HG03064 (cell line): Measurements from ENCODE around the gene KDM5C.

Source experiments
- ATAC-seq: cut with Tn5 transposase; IDR thresholded peaks from one replicate; pipeline ENCODE4 v1.9.1; 2021; ENCODE audit warnings: low read depth; ENCODE audit not compliant: unreplicated experiment

The KDM5C gene

DNA sequence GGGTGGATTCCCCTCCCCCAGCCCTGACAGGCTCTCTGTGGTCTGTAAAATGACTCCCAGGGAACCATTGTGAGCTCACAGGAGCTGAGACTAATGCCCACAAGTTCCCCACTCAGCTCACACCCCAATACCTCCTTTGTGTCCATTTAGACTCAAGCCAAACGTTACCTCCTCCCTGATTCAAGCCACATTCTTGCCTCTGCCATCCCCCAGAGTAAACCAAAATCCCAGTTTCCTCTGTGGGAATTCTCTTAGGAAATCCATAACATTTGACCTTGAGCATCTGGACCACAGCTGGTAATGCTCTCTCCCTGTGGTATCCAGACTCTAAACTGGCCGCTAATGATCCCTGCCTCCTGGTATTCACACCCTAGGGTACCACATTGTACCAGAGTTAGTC is 26.3 kb upstream of the KDM5C start:
- ATAC-seq: no peak

DNA sequence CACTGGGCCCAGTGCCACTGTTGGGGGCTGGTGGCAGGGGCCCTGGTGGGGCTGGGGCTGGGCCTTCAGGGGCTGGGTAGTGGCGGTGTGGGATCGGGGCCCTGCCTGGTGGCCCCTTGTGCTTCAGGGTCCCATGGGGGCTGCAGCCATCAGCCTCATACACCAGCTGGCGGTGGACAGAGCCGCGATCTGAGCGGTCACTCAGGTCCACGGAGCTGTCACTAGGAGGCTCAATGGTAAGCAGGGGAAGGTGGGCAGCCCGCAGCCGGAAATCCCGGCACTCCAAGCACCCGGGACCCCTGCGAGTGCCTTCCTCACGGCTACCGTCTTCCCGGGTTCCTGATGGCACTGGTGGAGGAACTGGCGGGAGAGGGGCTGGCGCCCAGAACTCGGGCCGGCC is 25.5 kb upstream of the KDM5C start:
- no peak for ATAC-seq

DNA sequence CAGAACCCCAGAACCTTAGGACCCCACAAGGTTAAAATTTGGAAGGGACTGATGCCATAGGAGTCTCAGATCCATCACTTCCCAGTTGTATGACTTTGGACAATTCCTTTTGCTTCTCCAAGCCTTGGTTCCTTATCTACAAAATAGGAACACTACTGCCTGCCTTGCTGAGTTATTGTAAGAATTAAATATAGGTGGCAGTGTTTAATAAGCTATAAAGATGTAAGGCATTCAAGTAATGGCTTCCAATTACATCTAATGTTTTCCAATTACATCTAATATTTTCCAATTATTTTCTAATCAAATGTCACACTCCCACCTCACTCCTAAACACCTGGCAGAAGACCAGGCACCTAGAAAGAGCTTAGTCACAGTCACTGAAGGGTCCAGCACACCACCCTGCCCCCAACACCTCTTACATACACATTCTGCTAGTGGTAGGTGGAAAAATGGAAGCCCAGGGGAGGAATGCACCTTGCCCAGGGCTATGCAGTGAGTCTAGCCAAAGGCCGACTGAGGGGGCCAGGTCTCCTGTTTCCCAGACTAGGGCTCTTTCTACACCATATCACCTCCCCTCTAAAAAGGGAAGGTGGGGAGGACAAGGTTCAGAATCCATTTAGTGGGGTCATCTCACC is 24.5 kb upstream of the KDM5C start:
- no peak for ATAC-seq

- ATAC-seq: no peak
Measured at GRCh38 chrX:53247928-53248327, 22.9 kb upstream of the KDM5C start.

DNA sequence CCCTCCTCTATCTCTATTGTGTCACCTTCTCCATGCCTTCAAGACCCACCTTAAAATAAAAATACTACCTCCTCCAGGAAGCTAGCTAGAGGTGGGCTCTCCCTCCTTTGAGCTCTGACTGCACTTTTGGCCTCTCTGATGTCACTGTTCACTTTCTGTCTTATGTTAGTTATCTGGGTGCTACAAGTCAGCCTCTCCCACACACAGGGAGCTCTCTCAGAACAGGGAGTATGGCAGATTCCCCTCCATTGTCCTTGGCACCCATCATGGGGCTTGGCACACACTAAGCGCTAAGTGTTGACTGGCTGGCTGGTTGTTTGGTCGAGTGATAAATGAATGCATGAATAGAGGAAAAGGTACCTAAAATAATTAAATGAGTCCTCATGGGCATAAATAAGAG is 21.2 kb upstream of the KDM5C start:
- ATAC-seq: no peak

- ATAC-seq: no peak
Measured at GRCh38 chrX:53244610-53245009, 19.6 kb upstream of the KDM5C start.

DNA sequence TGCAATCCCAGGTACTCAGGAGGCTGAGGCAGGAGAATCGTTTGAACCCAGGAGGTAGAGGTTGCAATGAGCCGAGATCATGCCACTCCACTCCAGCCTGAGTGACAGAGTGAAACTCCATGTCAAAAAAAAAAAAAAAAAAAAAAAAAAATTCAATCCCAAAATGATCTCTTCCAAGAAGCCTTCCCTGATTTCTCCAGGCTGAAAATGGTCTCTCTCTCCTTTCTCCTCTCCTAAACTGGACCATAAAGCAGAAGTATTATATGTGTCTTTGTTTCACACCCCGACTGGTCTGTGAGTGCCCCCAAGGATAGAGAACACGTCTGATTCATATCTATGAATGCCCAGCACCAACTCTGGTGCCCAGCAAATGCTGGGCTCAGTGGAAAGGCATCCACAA is 17.3 kb upstream of the KDM5C start:
- no peak for ATAC-seq

DNA sequence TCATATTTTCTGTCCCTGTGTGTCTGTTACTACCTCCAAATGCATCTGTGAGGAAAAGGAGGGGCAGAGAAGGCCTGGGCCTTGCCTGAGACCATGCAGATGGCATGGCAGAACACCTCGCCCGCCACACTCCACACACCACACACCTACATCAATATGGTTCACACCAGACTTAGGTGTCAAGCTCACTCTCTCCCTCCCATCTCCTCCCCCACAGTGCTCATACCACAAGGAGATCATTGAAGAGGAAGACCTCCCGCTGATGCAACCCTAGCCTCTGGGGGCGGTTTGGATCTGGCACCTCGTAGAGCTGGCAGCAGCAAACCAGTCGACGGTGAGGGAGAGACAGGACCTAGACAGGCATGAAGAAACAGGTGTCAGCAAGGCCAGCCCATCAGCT is 16.6 kb upstream of the KDM5C start:
- no peak for ATAC-seq

- ATAC-seq: no peak
Measured at GRCh38 chrX:53239474-53239873, 14.5 kb upstream of the KDM5C start.

GRCh38 chrX:53237056-53237455 is 12.0 kb upstream of the KDM5C start:
- no peak for ATAC-seq

GRCh38 chrX:53236025-53236679 is 11.1 kb upstream of the KDM5C start:
- no peak for ATAC-seq

DNA sequence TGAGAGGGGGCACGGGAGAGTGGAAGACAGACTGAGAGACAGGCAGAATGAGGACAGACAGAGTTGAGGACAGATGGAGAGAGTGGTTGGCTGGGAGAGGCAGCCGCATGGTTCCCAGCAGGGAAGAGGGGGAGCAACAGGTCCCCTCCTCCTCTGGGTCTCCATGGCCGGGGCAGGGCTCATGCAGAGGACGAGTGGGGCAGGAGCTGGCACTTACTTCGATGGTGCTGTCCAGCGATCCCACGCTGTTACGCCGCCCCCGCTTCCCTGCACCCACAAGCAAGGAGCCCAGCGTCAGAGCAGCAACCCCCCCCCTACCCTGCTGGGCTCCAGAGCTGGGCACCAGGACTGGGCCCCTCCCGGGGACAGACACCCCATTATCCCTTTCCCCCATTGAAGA is 10.6 kb upstream of the KDM5C start:
- no peak for ATAC-seq

GRCh38 chrX:53234484-53234883 is 9.5 kb upstream of the KDM5C start:
- ATAC-seq: no peak

- no peak for ATAC-seq
Measured at GRCh38 chrX:53233536-53233935, 8.5 kb upstream of the KDM5C start.

DNA sequence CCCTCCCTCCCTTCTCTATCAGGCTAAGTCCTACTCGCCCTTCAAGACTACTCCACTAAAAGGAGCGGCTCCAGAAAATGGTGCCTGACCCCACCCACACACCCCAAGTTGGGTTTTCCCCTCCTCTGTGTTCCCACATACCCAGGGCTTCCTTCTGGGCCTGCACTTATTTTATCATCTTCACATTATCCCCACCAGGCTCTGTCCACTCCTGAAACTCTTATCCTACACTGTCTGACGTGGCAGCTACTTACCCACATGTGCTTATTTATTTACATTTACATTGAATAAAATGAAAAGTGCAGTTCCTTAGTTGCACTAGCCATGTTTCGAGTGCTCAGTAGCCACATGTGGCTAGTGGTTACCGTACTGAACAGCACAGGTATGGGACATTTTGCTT is 5.1 kb upstream of the KDM5C start:
- ATAC-seq: no peak

DNA sequence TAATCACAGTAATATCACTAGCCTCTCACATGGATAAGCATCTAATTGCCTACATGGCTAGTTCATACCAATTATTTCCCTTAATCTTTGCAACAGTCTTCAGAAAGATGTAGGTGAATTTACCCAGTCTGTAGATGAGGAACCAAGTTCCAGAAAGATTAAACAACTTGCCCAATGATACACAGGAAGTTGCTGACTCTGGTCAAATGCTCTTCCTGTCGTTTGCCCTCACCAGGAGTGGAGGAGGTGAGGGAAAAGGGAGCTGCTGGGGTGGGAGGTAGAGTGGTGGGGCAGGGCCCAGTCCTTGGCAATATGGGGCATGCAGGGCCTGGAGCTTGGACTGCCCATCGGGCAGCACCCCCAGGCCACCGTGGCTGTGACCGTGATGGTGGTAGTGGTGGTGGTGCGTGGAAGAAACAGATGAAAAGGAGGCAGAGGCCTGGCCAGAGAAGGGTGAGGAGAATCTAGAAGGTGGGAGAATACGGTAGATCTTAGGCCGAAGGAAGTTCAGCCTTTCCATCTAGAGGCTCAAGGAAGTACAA is 2.3 kb upstream of the KDM5C start:
- ATAC-seq: no peak

DNA sequence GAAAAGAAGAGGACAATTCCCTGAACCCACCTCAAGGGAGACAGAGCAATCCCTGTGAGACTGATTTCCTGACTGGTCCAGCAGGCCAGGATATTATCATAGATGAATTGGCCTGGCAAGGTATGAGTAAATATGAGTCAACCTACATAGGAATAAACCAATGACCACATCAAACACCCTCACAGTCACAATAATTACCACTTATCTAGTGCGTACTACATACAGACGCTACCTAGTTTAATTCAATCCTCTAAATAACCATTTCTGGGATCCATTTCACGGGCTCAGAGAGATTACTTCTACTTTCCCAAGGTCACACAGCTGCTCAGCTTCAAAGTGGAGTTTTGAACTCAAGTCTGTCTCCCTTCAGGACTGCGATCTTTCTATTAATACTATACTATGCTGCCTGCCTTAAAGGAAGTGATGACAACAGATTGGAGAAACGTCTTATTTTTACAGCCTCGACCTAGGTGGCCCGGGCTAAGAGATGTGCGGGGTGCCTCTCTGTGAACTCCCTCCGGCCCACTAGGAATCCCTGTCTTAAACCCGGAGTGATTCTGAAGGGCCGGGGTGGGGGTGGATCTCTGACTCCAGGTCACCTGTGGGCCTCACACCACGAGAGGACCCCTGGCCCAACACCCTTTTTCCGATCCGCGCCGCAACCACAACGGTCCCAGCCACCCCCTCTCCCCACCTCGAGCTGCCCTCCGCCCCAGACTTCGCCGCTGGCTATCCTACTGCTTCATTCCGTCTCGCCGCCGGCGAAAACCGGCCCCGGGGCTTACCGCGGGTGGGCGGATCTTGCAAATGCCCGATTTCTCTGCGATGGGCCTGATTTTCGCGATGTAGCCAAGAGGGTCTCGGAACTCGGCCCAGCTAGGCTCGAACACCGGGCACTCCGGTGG is 800 bp downstream of the KDM5C start:
- no peak for ATAC-seq

- ATAC-seq: no peak
Measured at GRCh38 chrX:53223068-53223693, 1.8 kb downstream of the KDM5C start.

DNA sequence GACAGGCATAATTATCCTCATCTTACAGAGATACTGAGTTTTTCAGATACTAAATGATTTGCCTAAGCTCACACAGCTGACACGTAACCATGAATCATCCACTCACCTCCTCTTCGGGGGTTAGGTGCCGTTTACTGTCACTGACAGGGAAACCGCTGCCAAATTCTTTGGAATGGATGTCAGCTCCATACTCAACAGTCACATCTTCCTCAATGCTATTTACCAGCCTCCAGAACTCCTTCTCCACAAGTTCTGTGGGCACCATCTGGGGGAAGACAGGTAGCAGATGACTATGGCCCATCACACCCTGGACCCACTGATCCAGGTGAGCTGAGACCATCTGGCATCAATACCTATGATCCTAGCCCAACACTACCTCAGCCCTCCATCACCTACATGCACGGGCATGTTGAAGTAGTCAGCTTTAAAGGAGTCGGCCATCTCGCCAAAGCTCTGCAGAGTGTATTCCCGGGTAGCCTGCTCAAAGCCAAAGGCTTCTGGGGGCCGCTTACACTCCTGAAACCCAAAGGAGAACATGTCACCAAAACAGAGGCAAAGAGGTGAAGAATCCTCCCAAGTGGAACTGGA is 13.5 kb downstream of the KDM5C start:
- no peak for ATAC-seq

DNA sequence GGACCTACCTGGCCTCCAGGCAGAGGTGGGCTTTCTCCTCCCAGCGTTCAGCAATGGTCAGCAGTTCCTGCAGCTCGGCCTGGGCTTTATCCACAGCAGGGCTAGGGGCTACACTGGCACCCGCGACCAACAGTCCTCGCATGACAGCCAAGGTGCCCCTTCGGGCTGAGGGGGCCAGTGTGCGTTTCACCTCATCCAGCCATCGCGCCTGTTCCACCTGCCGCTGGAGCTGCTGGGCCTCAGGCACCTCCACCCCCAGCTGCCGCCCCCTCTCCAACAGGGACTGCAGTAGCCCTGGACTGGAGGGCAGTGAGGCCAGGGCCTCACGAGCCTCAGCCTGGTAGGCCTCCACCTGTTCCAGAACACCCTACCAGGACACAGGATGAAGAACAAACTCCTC is 28.3 kb downstream of the KDM5C start:
- ATAC-seq: no peak

DNA sequence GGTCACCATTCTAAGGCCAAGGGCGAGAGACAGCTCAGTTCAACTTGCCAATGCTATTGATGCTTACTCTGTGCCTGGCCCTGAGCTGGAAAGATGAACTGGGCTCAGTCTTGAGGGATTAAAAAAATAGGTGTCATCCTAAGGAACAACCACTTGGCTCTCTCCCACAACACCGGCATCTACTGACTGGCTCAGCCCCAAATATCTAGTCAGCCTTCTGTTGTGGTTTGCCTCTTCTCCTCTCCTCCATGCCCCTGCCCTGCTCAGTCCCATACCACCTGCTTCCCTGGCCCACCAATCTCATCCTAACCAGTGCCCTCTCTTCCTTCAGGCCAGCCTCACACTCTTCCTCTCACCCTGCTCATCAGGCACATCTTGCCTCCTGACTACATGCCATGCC is 29.6 kb downstream of the KDM5C start:
- no peak for ATAC-seq
